ENCODE measurements around the gene CUBN.
"Not testable (repeated sequence)": the region's sequence is repeated elsewhere in the genome, so short reads cannot be mapped to it uniquely, and the experiment has no call there.

Gene CUBN

GRCh38 chr10:17140386-17140761, 10.8 kb upstream of the CUBN start:
- no peak for DNase-seq

- DNase-seq, result no peak
Observed at GRCh38 chr10:17138460-17139042, 8.9 kb upstream of the CUBN start.

- no peak for DNase-seq
Observed at GRCh38 chr10:17134737-17135260, 5.2 kb upstream of the CUBN start.

- no peak for DNase-seq
Observed at GRCh38 chr10:17134282-17134681, 4.7 kb upstream of the CUBN start.

- no peak for DNase-seq
Observed at GRCh38 chr10:17128261-17128660, 1.4 kb downstream of the CUBN start.

- no peak for DNase-seq
Observed at GRCh38 chr10:17126327-17126726, 3.3 kb downstream of the CUBN start.

- DNase-seq, result no peak
Observed at GRCh38 chr10:17125206-17125893, 4.3 kb downstream of the CUBN start.

GRCh38 chr10:17123961-17124360, 5.7 kb downstream of the CUBN start:
- no peak for DNase-seq

- DNase-seq, result no peak
Observed at GRCh38 chr10:17122726-17123661, 6.6 kb downstream of the CUBN start.

- DNase-seq, result no peak
Observed at GRCh38 chr10:17122052-17122451, 7.6 kb downstream of the CUBN start.

- no peak for DNase-seq
Observed at GRCh38 chr10:17120694-17121093, 8.9 kb downstream of the CUBN start.

GRCh38 chr10:17119845-17120244, 9.8 kb downstream of the CUBN start:
- no peak for DNase-seq

GRCh38 chr10:17116193-17116592, 13.4 kb downstream of the CUBN start:
- DNase-seq, result no peak

- no peak for DNase-seq
Observed at GRCh38 chr10:17115683-17116082, 13.9 kb downstream of the CUBN start.

- DNase-seq, result not testable (repeated sequence)
Observed at GRCh38 chr10:17114878-17115444, 14.7 kb downstream of the CUBN start.

GRCh38 chr10:17113889-17114540, 15.6 kb downstream of the CUBN start:
- no peak for DNase-seq

- DNase-seq, result no peak
Observed at GRCh38 chr10:17113346-17113745, 16.3 kb downstream of the CUBN start.

GRCh38 chr10:17112566-17112965, 17.0 kb downstream of the CUBN start:
- DNase-seq, result no peak

- DNase-seq, result no peak
Observed at GRCh38 chr10:17109475-17110207, 20.0 kb downstream of the CUBN start.

- DNase-seq, result no peak
Observed at GRCh38 chr10:17109046-17109445, 20.6 kb downstream of the CUBN start.

- DNase-seq, result no peak
Observed at GRCh38 chr10:17106991-17107390, 22.6 kb downstream of the CUBN start.

- DNase-seq, result no peak
Observed at GRCh38 chr10:17101910-17102266, 27.7 kb downstream of the CUBN start.
